Osteocyte (in vitro differentiated cells): ENCODE measurements around the gene OPCML. TPM values are rescaled to one million over a fixed set of nuclear protein-coding genes. Genes with fewer than 3 reads are reported as not detected.

Source experiments
- DNase-seq: peaks from one replicate; pipeline ENCODE4 v3.0.0; 2021; ENCODE audit warnings: mixed read lengths; ENCODE audit not compliant: unreplicated experiment; ENCODE audit errors: extremely low spot score
- H3K27ac Mint-ChIP-seq: one replicate; pipeline ENCODE4 v1.8.0; 2021; ENCODE audit warnings: mild to moderate bottlenecking, mixed read lengths; ENCODE audit not compliant: unreplicated experiment
- H3K27me3 Mint-ChIP-seq: one replicate; pipeline ENCODE4 v1.8.0; 2021; ENCODE audit warnings: mixed read lengths; ENCODE audit not compliant: unreplicated experiment
- H3K36me3 Mint-ChIP-seq: one replicate; pipeline ENCODE4 v1.8.0; 2021; ENCODE audit warnings: mixed read lengths; ENCODE audit not compliant: unreplicated experiment
- H3K4me1 Mint-ChIP-seq: one replicate; pipeline ENCODE4 v1.8.0; 2021; ENCODE audit warnings: mixed read lengths; ENCODE audit not compliant: unreplicated experiment
- H3K4me3 Mint-ChIP-seq: one replicate; pipeline ENCODE4 v1.8.0; 2021; ENCODE audit warnings: mild to moderate bottlenecking, moderate library complexity, mixed read lengths; ENCODE audit not compliant: unreplicated experiment
- H3K9me3 Mint-ChIP-seq: one replicate; pipeline ENCODE4 v1.8.0; 2021; ENCODE audit warnings: mixed read lengths; ENCODE audit not compliant: unreplicated experiment
- total RNA-seq: library from RNA; stranded (reverse); gene quantifications from 2 replicates; pipeline ENCODE4 v1.2.1, GENCODE V29; 2021
- TF ChIP-seq, protein P1 (sequence below): fragments of 200-600 bp; sonication (generic); IDR thresholded peaks from 2 replicates; pipeline ENCODE4 v1.5.0; 2021; ENCODE audit warnings: antibody characterized with exemption, mild to moderate bottlenecking, moderate library complexity

Gene OPCML
- total RNA-seq, 1 donor from 2014 or later, result 0.11 TPM

DNA sequence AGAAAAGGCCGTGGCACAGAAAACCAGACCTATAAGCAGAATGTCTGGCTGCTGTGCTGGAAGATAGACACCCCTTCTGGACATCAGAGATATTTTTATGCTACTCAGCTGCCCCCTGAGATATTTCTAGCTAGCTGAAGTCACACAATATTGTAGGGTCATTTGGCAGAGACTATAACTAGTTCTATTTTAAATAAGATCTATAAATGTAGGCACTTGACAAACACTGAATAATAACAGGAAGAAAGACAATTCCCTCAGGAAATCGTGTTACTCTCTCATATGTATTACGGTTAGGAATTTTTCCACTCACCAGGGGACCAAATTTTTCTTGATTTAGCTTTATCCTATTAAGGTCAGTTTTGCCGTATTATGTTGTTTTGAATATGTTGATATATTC is 845.4 kb downstream of the OPCML start:
- H3K27ac Mint-ChIP-seq, result peak overlapping the region; percentile 78
- H3K36me3 Mint-ChIP-seq, result no peaks in the 10 kb centered on the region
- H3K9me3 Mint-ChIP-seq, result no peaks in the 10 kb centered on the region
- TF ChIP-seq, protein P1, sequence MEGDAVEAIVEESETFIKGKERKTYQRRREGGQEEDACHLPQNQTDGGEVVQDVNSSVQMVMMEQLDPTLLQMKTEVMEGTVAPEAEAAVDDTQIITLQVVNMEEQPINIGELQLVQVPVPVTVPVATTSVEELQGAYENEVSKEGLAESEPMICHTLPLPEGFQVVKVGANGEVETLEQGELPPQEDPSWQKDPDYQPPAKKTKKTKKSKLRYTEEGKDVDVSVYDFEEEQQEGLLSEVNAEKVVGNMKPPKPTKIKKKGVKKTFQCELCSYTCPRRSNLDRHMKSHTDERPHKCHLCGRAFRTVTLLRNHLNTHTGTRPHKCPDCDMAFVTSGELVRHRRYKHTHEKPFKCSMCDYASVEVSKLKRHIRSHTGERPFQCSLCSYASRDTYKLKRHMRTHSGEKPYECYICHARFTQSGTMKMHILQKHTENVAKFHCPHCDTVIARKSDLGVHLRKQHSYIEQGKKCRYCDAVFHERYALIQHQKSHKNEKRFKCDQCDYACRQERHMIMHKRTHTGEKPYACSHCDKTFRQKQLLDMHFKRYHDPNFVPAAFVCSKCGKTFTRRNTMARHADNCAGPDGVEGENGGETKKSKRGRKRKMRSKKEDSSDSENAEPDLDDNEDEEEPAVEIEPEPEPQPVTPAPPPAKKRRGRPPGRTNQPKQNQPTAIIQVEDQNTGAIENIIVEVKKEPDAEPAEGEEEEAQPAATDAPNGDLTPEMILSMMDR, result no peak
- H3K4me3 Mint-ChIP-seq, result no peak overlapping the region
- H3K4me1 Mint-ChIP-seq, result peaks cover 50% of the 10 kb centered on the region
- H3K27me3 Mint-ChIP-seq, result no peaks in the 10 kb centered on the region
- no peak for DNase-seq

DNA sequence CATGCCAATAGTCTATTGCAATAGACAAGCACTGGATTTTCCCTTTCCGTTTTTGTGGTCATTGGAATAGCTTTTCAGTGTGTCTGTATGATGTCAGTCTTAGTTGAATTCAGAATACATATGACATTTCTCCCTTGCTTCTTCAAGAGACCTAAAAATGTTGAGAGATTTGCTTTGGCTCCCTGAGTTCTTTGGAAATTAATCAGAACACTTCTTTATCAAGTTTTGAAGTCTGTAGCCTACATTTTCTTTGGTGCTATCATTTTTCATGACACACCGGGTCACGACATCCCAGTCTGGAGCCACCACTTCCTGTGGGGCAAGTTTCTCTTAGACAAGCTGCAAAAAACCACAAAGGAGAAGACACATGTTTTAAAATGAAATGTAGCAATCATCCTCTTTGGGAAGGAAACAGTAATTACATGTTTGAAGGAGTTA is 847.1 kb downstream of the OPCML start:
- peaks cover 50% of the 10 kb centered on the region for H3K4me1 Mint-ChIP-seq
- H3K27me3 Mint-ChIP-seq, result no peaks in the 10 kb centered on the region
- H3K4me3 Mint-ChIP-seq, result no peak overlapping the region
- H3K36me3 Mint-ChIP-seq, result no peaks in the 10 kb centered on the region
- TF ChIP-seq, protein P1, result no peak
- no peak for DNase-seq
- no peaks in the 10 kb centered on the region for H3K9me3 Mint-ChIP-seq
- peak overlapping the region; percentile 68 for H3K27ac Mint-ChIP-seq

DNA sequence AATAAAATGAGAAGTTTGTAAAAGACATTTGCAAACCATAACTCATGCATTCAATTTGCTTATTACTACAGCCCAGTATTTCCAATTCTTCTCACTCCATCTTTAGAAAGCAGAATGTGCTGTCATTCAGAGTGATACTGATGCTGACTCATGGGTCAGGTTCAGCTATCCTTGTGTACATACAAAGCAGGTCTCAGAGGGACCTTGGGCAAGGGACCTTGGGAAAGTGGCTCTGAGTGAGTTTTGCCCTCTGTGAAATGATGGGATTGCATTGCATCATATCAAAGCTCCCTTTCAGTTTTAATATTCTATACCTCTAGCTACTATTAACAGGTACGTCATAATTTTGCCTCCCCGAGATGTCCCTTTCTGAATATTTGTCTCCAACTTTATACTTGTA is 848.7 kb downstream of the OPCML start:
- no peaks in the 10 kb centered on the region for H3K36me3 Mint-ChIP-seq
- H3K27ac Mint-ChIP-seq, result no peak overlapping the region
- peaks cover 1% of the 10 kb centered on the region for H3K9me3 Mint-ChIP-seq
- H3K4me1 Mint-ChIP-seq, result peaks cover 43% of the 10 kb centered on the region
- TF ChIP-seq, protein P1, result no peak
- H3K27me3 Mint-ChIP-seq, result no peaks in the 10 kb centered on the region
- H3K4me3 Mint-ChIP-seq, result no peak overlapping the region
- DNase-seq, result no peak

DNA sequence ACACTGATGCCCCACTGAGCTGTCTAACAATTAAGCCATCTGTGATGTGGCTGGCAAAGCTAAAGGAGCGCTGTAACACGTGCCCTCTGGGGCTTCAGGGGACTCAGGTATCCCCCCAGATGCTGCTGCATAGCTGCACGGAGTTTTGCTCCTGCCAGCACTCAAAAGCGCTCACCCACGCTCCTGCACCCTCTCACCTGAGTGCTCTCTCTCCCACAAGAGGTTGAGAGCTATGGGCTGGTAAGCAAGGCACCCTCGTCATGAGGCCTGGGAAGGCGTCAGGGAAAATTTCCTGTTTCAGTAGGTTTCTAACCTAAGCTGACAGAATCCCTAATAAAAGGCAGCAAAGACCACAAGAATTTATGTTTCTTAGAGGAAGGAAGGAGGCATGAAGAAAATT is 850.3 kb downstream of the OPCML start:
- Mint-ChIP-seq H3K27me3 (no peaks in the 10 kb centered on the region), H3K4me3 (no peak overlapping the region), H3K36me3 (no peaks in the 10 kb centered on the region), H3K4me1 (peaks cover 31% of the 10 kb centered on the region), H3K9me3 (peaks cover 12% of the 10 kb centered on the region), H3K27ac (no peak overlapping the region)
- DNase-seq, result no peak
- TF ChIP-seq, protein P1, result no peak

DNA sequence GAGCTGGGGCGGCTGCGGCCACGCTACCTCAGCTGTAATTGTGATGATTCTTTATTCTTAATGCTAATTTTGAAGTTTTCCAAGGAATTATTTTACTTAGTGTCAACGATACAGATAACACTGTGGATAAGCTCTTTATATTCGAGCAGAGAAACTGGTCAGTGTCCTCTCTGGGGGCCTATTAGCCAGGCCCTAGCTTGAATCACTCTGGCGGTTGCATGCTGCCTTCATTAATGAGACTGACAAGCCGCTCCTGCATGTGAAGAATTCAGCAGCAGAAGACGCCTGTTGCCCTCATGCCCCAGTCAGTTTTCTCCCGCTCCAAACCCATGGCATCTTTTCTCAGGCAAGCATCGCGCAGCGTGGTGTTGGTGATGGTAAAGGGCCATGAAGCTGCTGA is 851.7 kb downstream of the OPCML start:
- Mint-ChIP-seq H3K27ac (no peak overlapping the region), H3K27me3 (no peaks in the 10 kb centered on the region), H3K9me3 (peaks cover 12% of the 10 kb centered on the region), H3K4me3 (no peak overlapping the region), H3K4me1 (peaks cover 17% of the 10 kb centered on the region), H3K36me3 (no peaks in the 10 kb centered on the region)
- DNase-seq, result no peak
- TF ChIP-seq, protein P1, result no peak
